ENCODE results near the gene C12orf42.

GRCh38 chr12:103334466-103334865, 161.3 kb downstream of the C12orf42 start:
- TF ChIP-seq CTCF (IDR thresholded peaks at IDR 0.05) (no peak), POLR2AphosphoS5 (IDR thresholded peaks at IDR 0.05) (no peak), POLR2A (IDR thresholded peaks at IDR 0.05) (no peak)

Data from upper lobe of left lung (tissue), 4 donors.